Fibroblast of the aortic adventitia (primary cell): ENCODE data around the gene IL12B. TPM values are rescaled to one million over a fixed set of nuclear protein-coding genes. Genes with fewer than 3 reads are reported as not detected.
A peak's percentile ranks its signal among the peaks of the same experiment; 100 is the strongest.

Experiments
- DNase-seq: peaks from one replicate; pipeline ENCODE4 v3.0.0-alpha.2; 2010; ENCODE audit warnings: low read depth
- H3K4me3 ChIP-seq: 2 replicates; pipeline ENCODE4 v1.5.1; 2011; ENCODE audit warnings: low read depth, mild to moderate bottlenecking, control low read depth, low read length, moderate library complexity
- CTCF ChIP-seq: IDR thresholded peaks from 2 replicates; pipeline ENCODE4 v1.5.1; 2011; ENCODE audit warnings: mild to moderate bottlenecking, low read length, control low read depth, inconsistent platforms; ENCODE audit not compliant: insufficient read depth
- total RNA-seq: library from RNA; depleted of rRNA; stranded (reverse); fragments of >200 nt; gene quantifications from 2 replicates; pipeline ENCODE4 v1.2.3, GENCODE V29; 2012; ENCODE audit warnings: low replicate concordance

Gene IL12B
- total RNA-seq, 1 donor = 0.09 TPM

GRCh38 chr5:159331093-159331973, 1.0 kb upstream of the IL12B start:
- H3K4me3 ChIP-seq = peak overlapping the region; percentile 63
- TF ChIP-seq CTCF = peak; percentile 80
- DNase-seq = peak; percentile 36

GRCh38 chr5:159324986-159325385, 5.3 kb downstream of the IL12B start:
- no peak overlapping the region for H3K4me3 ChIP-seq
- TF ChIP-seq CTCF = no peak
- DNase-seq = no peak

GRCh38 chr5:159324102-159324755, 6.1 kb downstream of the IL12B start:
- peak; percentile 81 for DNase-seq
- H3K4me3 ChIP-seq = no peak overlapping the region
- no peak for TF ChIP-seq CTCF

GRCh38 chr5:159322180-159322579, 8.1 kb downstream of the IL12B start:
- no peak overlapping the region for H3K4me3 ChIP-seq
- DNase-seq = no peak
- TF ChIP-seq CTCF = no peak

GRCh38 chr5:159319832-159320231, 10.5 kb downstream of the IL12B start:
- no peak for TF ChIP-seq CTCF
- H3K4me3 ChIP-seq = no peak overlapping the region
- no peak for DNase-seq

GRCh38 chr5:159319363-159319762, 10.9 kb downstream of the IL12B start:
- no peak overlapping the region for H3K4me3 ChIP-seq

More at GRCh38 chr5:159319363-159319762, 10.9 kb downstream of the IL12B start:
- no peak for TF ChIP-seq CTCF
- no peak for DNase-seq
